ENCODE results near the gene ADAM12.

Gene ADAM12

DNA sequence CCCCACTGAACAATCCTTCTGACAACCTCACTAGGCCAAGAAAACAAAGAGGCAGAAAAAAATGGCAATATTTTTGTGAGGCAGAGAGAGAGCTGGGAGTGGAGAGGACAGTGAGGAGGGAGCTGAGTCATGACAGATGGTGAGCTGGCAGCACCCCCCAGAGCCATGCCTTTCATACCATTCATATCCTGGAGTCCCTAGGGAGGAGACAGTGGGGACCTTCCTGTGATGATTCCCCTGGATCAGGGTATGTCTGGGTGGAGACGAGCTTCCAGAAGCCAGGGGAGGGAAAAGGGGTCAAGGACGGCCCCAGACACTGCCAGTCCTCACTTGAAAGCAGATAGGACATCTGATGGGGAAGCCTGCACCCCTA, 160.5 kb downstream of the ADAM12 start:
- Histone ChIP-seq H3K27me3 (replicated peaks; ENCODE audit: control insufficient read depth, insufficient read depth, low read length, poor library complexity, severe bottlenecking) (no peaks in the 10 kb centered on the region), H3K9me3 (ENCODE audit: control insufficient read depth, low read length) (no peaks in the 10 kb centered on the region), H3K4me3 (ENCODE audit: insufficient read depth, low read depth, low read length, poor library complexity, severe bottlenecking) (no peak overlapping the region), H3K4me1 (ENCODE audit: control insufficient read depth, insufficient read depth, low read length, poor library complexity, severe bottlenecking) (no peaks in the 10 kb centered on the region), H3K27ac (ENCODE audit: insufficient read depth, low read length, poor library complexity, severe bottlenecking) (no peak overlapping the region), H3K36me3 (ENCODE audit: control insufficient read depth, insufficient read depth, low read length) (no peaks in the 10 kb centered on the region)
- no peak for DNase-seq

DNA sequence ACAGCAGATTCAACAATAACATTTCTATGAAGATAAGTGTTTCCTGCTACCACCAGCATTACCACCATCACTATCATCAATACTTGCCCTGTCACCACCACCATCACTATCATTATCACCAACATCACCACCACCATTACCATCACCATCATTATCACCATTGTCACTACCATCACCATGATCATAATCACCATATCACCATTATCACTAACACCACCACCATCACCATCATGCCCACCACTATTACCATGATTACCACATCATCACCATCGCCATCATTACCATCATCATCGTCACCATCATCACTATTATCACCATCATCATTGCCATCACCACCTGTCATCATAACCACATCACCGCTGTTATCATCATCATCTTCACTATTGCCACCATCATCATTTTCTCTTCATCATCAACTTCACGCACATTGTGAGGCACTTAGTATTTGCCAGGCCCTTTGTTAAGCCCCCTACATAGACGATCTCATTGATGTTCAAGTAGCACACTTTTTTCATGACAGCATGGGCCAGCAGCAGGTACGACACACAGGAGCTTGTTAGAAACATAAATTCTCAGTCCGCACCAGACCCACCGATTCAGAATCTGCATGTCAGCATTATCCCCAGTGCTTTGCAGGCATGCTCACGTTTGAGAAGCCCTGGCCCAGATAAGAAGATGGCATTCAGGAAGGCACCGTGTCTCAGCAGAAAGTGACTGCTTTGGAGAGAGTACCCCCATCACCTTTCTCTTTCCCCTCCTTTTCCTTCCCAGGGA, 161.1 kb downstream of the ADAM12 start:
- Histone ChIP-seq H3K4me3 (ENCODE audit: insufficient read depth, low read depth, low read length, poor library complexity, severe bottlenecking) (no peak overlapping the region), H3K27me3 (replicated peaks; ENCODE audit: control insufficient read depth, insufficient read depth, low read length, poor library complexity, severe bottlenecking) (no peaks in the 10 kb centered on the region), H3K9me3 (ENCODE audit: control insufficient read depth, low read length) (no peaks in the 10 kb centered on the region), H3K36me3 (ENCODE audit: control insufficient read depth, insufficient read depth, low read length) (no peaks in the 10 kb centered on the region), H3K4me1 (ENCODE audit: control insufficient read depth, insufficient read depth, low read length, poor library complexity, severe bottlenecking) (no peaks in the 10 kb centered on the region), H3K27ac (ENCODE audit: insufficient read depth, low read length, poor library complexity, severe bottlenecking) (no peak overlapping the region)
- DNase-seq, result no peak

DNA sequence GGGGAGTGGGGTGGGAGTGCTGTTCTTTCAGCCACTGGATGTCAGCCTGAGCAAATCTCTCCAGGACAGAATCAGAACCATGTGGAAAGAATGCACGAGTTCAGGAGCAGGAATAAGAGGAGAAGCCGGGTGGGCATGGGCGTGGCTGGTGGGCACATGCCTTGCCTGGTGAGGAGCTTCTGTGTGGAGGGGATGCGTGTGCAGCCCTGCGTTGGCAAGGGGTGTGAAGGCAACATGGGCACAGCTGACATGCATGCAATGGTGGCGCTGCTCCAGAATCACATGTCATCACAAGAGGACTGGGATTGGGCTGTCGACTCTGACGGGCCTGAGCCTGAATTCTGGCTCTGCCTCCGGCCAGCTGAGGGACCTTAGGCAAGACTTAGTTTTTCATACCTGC, 162.1 kb downstream of the ADAM12 start:
- H3K27ac ChIP-seq (ENCODE audit: insufficient read depth, low read length, poor library complexity, severe bottlenecking), result no peak overlapping the region
- no peaks in the 10 kb centered on the region for H3K4me1 ChIP-seq (ENCODE audit: control insufficient read depth, insufficient read depth, low read length, poor library complexity, severe bottlenecking)
- no peaks in the 10 kb centered on the region for H3K36me3 ChIP-seq (ENCODE audit: control insufficient read depth, insufficient read depth, low read length)
- no peaks in the 10 kb centered on the region for H3K27me3 ChIP-seq (replicated peaks; ENCODE audit: control insufficient read depth, insufficient read depth, low read length, poor library complexity, severe bottlenecking)
- no peaks in the 10 kb centered on the region for H3K9me3 ChIP-seq (ENCODE audit: control insufficient read depth, low read length)
- H3K4me3 ChIP-seq (ENCODE audit: insufficient read depth, low read depth, low read length, poor library complexity, severe bottlenecking), result no peak overlapping the region
- no peak for DNase-seq

DNA sequence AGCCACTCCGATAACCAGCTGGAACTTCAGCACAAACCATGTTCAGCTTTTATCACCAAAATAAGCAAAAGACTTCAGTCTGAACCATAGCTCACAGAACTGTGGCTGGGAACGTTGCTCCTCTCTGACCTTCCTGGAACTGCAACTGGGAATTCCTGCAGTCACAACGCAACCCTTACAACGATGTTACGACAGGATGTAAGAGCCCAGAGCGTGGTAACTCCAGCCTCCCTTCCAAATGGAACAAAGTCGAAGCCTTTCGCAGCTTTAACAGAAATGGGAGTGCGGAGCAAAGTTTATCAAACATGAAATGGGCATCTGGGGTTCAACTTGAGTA, 162.6 kb downstream of the ADAM12 start:
- H3K4me3 ChIP-seq (ENCODE audit: insufficient read depth, low read depth, low read length, poor library complexity, severe bottlenecking), result no peak overlapping the region
- no peaks in the 10 kb centered on the region for H3K27me3 ChIP-seq (replicated peaks; ENCODE audit: control insufficient read depth, insufficient read depth, low read length, poor library complexity, severe bottlenecking)
- H3K27ac ChIP-seq (ENCODE audit: insufficient read depth, low read length, poor library complexity, severe bottlenecking), result no peak overlapping the region
- H3K4me1 ChIP-seq (ENCODE audit: control insufficient read depth, insufficient read depth, low read length, poor library complexity, severe bottlenecking), result no peaks in the 10 kb centered on the region
- no peak for DNase-seq
- H3K9me3 ChIP-seq (ENCODE audit: control insufficient read depth, low read length), result no peaks in the 10 kb centered on the region
- H3K36me3 ChIP-seq (ENCODE audit: control insufficient read depth, insufficient read depth, low read length), result no peaks in the 10 kb centered on the region

DNA sequence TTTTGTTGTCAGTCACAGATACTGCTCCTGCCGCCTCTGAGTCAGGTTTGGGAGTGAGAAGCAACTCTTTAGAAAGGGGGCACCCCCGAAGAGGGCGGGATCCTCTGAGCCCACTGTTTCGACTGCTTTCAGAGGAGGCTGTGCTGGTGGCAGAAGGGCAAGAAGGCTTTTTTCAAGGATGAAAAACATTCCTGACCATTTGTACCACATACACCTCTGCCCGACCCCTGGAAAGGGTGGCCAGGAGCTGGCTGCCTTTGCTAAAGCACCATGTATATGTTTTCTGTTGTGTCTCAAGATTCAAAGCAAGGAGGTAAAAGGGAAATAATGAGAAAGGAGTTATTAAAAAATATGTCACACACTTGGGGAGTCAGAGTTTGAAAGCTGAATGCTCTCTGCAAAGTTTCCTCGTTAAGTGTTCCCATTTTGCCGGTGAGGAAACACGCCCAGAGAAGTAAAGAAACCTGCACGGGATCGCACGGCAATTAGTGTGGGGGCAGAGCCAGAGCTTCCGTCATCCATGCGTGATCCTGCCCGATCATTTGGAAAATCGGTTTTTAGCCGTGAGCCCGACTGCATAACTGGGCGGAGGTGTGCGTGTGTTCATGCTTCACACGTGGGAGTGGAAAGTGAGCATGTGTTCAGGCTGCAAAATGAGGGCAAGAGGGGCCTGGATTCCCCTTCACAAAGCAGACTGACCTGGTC, 163.2 kb downstream of the ADAM12 start:
- Histone ChIP-seq H3K27me3 (replicated peaks; ENCODE audit: control insufficient read depth, insufficient read depth, low read length, poor library complexity, severe bottlenecking) (no peaks in the 10 kb centered on the region), H3K36me3 (ENCODE audit: control insufficient read depth, insufficient read depth, low read length) (no peaks in the 10 kb centered on the region), H3K4me1 (ENCODE audit: control insufficient read depth, insufficient read depth, low read length, poor library complexity, severe bottlenecking) (no peaks in the 10 kb centered on the region), H3K4me3 (ENCODE audit: insufficient read depth, low read depth, low read length, poor library complexity, severe bottlenecking) (no peak overlapping the region), H3K9me3 (ENCODE audit: control insufficient read depth, low read length) (no peaks in the 10 kb centered on the region), H3K27ac (ENCODE audit: insufficient read depth, low read length, poor library complexity, severe bottlenecking) (no peak overlapping the region)
- no peak for DNase-seq

DNA sequence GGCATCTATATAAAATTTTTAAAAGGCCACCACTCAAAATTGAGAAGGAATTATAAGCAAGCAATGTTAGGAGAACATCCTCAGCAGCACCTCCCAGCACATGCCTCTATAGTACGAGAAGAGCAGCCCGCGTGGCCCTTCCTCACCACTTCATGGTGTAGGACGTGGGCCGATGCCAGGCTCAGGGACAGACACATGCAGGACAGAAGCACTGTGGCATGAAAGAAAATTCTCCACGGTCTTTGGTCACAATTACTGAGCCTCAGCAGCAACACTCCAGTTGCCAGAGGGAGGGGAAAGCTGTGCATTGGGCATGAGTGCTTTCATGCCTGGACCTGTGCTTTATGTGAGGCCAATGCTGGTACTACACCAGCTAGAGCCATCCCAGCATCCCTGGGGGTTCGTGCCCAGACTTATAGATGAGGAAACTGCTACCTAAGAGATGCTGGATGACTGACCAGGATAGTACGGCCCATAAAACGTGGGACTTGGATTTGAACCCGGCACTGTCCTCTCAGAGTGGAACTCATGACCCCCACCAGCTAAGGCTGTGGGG, 164.7 kb downstream of the ADAM12 start:
- Histone ChIP-seq H3K9me3 (ENCODE audit: control insufficient read depth, low read length) (no peaks in the 10 kb centered on the region), H3K4me1 (ENCODE audit: control insufficient read depth, insufficient read depth, low read length, poor library complexity, severe bottlenecking) (no peaks in the 10 kb centered on the region), H3K4me3 (ENCODE audit: insufficient read depth, low read depth, low read length, poor library complexity, severe bottlenecking) (no peak overlapping the region), H3K27ac (ENCODE audit: insufficient read depth, low read length, poor library complexity, severe bottlenecking) (no peak overlapping the region), H3K27me3 (replicated peaks; ENCODE audit: control insufficient read depth, insufficient read depth, low read length, poor library complexity, severe bottlenecking) (no peaks in the 10 kb centered on the region), H3K36me3 (ENCODE audit: control insufficient read depth, insufficient read depth, low read length) (no peaks in the 10 kb centered on the region)
- no peak for DNase-seq

DNA sequence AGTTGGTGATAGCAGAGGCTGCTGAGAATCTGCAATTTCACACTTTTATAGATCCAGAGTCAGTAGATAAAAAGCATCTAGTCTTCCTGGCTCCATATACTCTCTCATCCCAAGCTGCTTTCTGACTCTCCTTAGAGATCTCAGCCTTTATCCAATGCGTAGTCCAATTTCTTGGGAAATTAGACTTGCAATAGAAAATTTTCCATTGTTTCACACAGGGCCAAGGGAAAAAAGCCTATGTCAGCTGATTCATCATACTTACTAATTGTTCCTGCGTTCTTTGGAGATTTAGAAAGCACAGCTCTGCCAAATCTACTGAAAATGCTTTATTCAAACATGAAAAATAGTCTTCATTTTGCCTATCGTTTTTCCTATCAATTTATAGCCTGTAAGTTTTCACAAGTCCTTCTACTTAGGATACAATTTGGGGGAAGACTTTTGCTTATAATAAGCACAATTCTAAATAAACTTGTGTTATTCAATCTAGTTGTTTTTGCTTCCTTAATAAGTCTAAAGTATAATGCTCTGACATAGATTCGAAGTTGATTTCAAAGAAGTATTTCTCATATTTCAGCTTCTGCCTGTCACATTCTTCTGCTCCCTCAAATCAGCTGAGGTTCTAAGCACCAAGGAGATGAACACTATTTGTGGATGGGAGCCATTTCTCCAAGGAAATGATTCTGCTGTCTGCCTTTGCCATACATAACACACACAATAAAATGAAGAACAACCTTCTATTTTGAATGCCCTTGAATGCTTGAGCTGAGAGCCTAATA, 165.4 kb downstream of the ADAM12 start:
- no peaks in the 10 kb centered on the region for H3K4me1 ChIP-seq (ENCODE audit: control insufficient read depth, insufficient read depth, low read length, poor library complexity, severe bottlenecking)
- no peaks in the 10 kb centered on the region for H3K27me3 ChIP-seq (replicated peaks; ENCODE audit: control insufficient read depth, insufficient read depth, low read length, poor library complexity, severe bottlenecking)
- H3K27ac ChIP-seq (ENCODE audit: insufficient read depth, low read length, poor library complexity, severe bottlenecking), result no peak overlapping the region
- H3K36me3 ChIP-seq (ENCODE audit: control insufficient read depth, insufficient read depth, low read length), result no peaks in the 10 kb centered on the region
- DNase-seq, result no peak
- no peaks in the 10 kb centered on the region for H3K9me3 ChIP-seq (ENCODE audit: control insufficient read depth, low read length)
- H3K4me3 ChIP-seq (ENCODE audit: insufficient read depth, low read depth, low read length, poor library complexity, severe bottlenecking), result no peak overlapping the region

DNA sequence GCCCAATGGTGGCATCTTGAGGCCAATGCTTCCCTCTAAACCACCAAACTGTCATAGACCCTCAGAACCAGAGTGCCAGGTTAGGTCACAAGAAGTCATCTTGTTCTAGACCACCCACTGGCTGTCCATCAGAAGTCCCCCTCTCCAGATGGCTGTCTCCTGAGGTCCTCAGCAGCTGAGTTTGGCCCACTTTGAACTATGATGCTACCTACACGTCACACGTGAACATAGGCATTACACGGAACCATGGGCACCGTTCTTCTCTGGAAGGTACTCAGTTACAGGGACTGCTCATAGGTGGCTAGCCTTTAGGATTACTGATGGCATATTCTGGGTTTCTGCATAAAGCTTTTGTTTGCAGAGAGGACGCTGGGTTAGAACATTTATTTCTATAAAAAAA, 166.4 kb downstream of the ADAM12 start:
- Histone ChIP-seq H3K9me3 (ENCODE audit: control insufficient read depth, low read length) (no peaks in the 10 kb centered on the region), H3K36me3 (ENCODE audit: control insufficient read depth, insufficient read depth, low read length) (no peaks in the 10 kb centered on the region), H3K4me3 (ENCODE audit: insufficient read depth, low read depth, low read length, poor library complexity, severe bottlenecking) (no peak overlapping the region), H3K4me1 (ENCODE audit: control insufficient read depth, insufficient read depth, low read length, poor library complexity, severe bottlenecking) (no peaks in the 10 kb centered on the region), H3K27ac (ENCODE audit: insufficient read depth, low read length, poor library complexity, severe bottlenecking) (no peak overlapping the region), H3K27me3 (replicated peaks; ENCODE audit: control insufficient read depth, insufficient read depth, low read length, poor library complexity, severe bottlenecking) (no peaks in the 10 kb centered on the region)
- DNase-seq, result no peak

DNA sequence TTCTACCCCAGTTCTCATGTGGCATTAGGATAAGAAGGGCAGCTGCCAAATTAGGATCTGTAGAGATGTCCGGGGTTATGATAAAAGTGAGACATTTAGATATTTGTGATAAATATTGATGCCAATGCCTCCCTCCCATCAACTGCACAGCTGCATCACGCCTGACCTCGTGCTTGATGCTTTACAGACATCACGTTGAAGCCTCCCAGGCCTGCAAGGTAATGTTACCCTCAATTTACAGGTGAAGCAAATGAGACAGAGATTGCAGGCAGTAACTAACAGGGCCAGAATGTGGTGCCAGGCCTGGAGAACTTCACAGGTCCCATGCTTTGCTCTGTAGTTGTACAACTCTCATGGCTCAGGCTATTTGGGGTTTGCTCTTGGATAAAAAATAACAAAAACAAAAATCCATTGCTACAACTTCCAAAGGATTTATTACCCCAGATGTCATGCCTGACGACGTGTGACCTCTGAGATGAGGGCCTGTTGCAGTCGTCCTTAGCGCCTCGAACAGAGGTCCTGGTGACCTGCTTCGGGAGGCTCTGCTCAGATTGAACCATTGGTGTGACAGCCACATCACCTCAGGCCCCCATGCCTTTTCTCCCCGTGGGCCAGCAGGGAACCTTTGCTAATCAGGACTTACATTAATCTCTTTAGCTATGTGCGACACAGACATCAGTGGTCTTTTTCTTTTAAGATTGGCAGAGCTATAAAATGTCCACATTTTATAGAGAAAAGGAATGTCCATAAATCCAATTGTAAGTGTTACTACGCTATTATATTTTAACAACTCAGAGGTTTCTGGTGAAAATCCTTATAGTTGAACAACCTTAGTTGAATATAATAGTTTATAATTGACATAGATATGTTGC, 169.3 kb downstream of the ADAM12 start:
- Histone ChIP-seq H3K27me3 (replicated peaks; ENCODE audit: control insufficient read depth, insufficient read depth, low read length, poor library complexity, severe bottlenecking) (no peaks in the 10 kb centered on the region), H3K4me3 (ENCODE audit: insufficient read depth, low read depth, low read length, poor library complexity, severe bottlenecking) (no peak overlapping the region), H3K9me3 (ENCODE audit: control insufficient read depth, low read length) (no peaks in the 10 kb centered on the region), H3K27ac (ENCODE audit: insufficient read depth, low read length, poor library complexity, severe bottlenecking) (no peak overlapping the region), H3K36me3 (ENCODE audit: control insufficient read depth, insufficient read depth, low read length) (no peaks in the 10 kb centered on the region), H3K4me1 (ENCODE audit: control insufficient read depth, insufficient read depth, low read length, poor library complexity, severe bottlenecking) (no peaks in the 10 kb centered on the region)
- DNase-seq, result no peak
